HG02852 (cell line): ENCODE measurements around the gene PLA2G3.
"Not testable (repeated sequence)": the region's sequence is repeated elsewhere in the genome, so short reads cannot be mapped to it uniquely, and the experiment has no call there.

Experiments used
- ATAC-seq: cut with Tn5 transposase; IDR thresholded peaks from one replicate; pipeline ENCODE4 v1.9.1; 2021; ENCODE audit warnings: mild to moderate bottlenecking, moderate library complexity; ENCODE audit not compliant: unreplicated experiment

PLA2G3 gene

DNA sequence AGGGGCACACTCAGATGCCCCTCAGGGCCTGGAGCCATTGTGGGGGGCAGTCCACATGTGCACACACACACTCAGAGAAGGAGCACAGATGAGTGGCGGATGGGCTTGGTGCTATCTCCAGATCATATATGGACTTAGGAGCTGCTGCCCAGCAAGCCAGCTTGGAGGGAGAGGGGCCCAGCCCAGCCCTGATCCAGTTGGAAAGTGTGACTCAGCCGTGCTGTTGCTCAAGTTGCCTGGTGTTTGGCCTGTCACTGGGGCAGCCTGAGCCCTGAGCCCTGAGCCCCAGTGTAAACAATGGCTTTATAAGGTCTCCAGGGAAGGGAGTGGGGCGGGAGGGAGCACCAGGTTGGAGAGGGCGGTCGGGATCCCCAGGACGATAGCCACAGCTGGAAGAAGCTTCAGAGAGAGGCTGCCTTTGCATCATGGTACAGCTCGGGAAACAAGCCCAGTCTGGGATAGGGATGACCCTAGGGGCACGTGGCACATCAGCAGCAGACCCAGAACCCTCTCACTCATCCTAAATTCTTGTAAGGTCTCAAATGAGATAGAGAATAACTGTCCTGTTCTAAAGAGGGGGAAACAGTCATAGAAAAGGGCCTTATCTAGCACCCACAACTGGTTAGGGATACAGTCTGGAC lies 37.7 kb downstream of the PLA2G3 start:
- no peak for ATAC-seq

DNA sequence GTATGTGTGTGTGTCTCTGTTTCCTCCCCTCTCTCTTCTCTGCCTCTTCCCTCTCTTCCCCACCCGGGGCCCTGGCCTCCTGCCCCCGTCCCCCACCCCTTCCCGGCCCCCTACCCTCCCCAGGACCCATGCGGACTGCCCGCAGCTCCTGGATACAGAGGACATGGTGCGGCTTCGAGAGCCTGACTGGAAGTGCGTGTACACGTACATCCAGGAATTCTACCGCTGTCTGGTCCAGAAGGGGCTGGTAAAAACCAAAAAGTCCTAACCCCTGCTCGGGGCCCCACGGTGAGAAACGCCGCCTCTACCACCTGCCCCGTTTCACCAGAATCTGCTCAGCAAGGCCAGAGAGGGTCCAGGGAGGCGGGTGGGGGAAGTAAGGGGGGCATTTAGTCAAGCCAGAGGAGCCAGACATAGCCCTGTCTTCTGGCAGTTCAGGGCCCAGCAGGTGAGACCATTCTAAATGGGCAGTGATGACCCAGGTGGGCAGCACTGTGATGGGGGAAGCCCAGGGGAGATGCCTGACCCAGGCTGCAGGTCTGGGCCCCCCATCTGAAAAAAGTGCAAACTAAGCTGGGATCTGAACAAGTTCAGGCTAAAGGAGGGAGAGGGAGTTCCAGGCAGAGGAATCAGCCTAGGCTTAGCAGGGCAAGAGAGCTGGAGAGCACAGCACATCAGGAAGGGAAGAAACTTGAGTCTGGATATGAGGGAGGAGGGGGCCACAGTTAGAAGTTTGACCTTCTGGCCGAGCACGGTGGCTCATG lies 39.4 kb downstream of the PLA2G3 start:
- no peak for ATAC-seq

DNA sequence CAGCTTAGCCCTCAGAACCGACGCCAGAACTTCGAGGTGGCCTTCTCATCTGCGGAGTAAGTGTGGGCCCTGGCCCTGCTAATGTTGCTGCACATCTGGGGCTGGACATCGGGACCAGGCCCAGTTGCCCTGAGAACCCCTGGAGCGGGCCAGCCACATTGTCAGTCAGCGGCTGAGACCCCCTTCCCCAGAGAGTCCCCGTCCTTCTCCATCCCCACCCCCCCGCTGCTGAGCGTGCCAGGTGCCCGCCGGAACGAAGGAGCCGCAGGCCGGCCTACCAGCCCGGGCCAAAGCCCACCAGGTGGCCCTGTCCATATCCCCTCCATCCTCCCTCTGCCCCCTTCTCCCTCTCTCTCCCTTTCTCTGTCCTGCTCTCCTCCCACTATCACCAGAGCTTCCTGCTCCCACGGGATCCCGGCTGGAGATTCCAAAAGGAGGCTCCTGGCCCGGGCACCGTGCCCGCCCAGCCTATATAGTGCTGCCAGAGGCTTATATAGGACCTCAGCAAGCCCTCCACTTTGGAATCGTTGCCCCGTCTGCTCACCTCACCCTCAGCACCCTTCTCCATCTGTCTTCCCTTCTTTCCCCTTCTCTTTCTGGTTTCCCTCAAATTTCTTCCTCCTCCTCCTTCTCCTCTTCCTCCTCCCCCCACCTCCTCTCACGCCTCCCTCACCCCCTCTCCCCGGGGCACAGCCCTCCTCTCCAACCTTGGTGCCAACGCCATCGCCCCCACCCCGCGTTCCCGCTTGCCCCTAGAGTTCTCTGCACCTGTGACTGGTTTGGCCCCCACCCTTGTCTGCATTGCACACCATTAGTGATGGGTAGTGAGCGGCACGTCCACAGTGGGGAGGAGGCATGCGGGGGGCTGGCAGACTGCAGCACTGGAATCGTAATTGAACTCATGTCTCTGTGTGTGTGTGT lies 40.2 kb downstream of the PLA2G3 start:
- ATAC-seq: no peak

DNA sequence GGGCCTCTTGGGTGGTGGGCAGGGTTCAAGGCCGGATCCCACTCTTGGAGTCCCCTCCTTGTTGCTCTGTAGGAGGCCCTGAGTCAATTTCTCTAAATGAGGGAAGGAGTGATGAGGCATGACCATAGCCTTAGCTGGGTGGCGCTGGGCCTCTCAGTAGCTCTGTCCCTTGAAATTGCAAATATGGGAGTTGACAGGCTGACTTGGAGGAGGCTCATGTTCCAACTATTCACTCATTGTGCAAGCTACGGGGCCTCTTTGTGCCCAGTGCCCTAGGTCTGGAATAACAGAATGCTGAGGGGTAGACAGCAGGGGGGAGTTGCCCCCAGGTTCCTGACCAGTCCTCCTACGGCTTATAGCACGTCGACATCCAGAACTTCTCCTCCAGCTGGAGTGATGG lies 40.9 kb downstream of the PLA2G3 start:
- ATAC-seq: no peak

DNA sequence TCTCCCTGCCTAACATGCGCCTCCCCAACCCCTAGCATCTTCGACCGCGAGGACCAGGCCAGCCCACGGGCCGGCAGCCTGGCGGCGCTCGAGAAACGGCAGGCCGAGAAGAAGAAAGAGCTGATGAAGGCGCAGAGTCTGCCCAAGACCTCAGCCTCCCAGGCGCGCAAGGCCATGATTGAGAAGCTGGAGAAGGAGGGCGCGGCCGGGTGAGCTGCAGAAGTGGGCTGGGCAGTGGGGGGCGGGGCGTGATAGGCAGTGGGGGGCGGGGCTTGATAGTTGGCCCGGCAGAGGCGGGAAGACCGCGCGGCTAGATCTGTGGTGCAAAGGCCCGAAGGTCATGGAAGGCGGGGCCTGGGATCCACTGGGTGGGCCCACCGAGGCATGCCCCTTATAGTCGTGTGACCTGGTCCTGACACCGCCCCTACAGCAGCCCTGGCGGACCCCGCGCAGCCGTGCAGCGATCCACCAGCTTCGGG lies 41.6 kb downstream of the PLA2G3 start:
- ATAC-seq: no peak

DNA sequence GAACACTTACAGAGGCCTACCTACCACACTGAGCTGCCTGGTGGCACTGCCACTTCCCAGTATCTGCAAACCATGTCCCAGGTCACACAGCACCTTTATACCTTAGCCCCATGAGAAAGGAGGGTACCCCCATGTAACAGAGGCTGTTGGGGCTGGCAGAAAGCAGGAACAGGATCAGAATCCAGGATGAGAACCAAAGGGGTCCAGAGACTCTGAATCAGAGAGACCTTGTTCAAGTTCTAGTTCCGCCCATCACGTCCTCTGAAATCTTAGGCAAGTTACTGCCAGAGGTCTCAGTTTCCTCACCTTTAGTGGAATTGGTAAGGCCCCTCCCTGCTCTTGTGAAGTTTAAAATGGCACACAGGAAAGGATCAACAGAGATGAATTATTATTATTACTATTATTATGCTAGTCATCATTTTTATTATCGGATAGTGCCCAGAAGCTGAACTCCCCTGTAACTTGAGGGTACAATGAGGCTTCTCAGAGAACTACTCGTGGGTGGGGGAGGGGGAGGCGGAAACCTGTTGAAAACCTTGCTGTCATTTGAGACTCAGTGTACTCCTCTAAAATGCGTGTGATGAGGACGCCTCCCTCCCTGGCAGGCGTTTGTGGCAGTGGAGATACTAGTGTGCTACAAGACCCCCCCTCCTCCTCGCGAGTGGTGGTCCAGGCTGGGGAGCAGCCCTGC lies 42.2 kb downstream of the PLA2G3 start:
- ATAC-seq: no peak

DNA sequence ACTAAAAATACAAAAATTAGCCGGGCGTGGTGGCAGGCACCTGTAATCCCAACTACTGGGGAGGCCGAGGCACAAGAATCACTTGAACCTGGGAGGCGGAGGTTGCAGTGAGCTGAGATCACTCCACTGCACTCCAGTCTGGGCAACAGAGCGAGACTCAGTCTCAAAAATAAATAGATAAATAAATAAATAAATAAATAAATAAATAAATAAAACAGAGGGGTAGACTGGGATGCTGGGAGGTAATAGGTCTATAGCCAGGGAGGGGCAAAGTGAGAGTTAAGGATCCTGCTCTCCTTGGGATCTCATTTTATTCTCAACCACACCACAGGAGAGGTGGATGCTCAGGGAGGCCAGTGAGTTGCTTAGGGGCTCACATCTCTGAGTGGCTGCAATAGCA lies 42.8 kb downstream of the PLA2G3 start:
- ATAC-seq: not testable (repeated sequence)

DNA sequence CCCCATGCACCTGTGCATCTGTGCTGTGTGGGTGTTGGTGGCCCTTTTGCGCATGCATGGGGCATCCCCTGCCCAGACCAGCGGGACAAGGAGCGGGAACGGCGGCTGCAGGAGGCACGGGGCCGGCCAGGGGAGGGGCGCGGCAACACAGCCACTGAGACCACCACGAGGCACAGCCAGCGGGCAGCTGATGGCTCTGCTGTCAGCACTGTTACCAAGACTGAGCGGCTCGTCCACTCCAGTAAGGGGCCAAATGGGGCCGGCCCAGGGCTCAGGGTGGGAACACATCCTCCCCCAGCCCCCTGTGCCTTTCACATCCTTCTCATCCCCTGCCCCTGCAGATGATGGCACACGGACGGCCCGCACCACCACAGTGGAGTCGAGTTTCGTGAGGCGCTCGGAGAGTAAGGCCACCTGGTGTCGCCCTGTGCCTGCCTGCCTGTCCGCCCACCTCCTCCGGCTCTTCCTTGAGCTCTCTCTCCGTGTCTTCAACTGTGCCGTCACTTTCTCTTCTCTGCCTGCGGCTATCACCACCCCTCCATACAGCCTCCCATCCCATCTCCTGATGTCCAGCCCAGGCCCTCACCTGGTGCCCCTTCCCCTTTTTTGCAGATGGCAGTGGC lies 43.5 kb downstream of the PLA2G3 start:
- ATAC-seq: no peak

DNA sequence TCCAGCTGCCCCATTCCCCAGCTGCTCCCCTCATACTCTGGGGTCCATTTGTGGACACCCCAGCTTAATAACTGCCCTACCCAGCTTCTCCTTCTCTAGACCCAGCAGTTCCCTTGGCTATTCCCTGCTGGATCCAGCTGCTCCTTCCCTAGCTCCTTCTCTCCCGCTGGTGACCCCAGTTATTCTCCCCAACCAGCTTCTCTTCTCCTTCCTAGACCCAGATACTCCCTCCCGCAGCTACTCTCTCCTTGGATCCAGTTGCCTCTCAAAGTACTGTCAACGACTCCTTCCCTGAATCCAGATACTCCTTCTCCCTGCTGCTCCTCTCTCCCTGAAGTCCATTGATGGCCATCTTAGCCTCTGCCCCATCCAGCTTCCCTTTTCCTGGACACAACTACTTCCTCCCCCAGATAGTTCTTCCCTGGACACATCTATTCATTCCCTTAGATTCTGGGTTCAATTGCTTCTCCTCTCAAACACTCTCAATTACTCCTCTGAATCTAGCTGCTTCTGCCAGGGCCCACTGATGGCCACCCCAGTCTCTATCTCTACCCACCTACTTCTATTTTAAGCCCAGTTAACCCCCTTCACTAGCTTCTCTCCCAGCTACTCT lies 44.6 kb downstream of the PLA2G3 start:
- no peak for ATAC-seq

DNA sequence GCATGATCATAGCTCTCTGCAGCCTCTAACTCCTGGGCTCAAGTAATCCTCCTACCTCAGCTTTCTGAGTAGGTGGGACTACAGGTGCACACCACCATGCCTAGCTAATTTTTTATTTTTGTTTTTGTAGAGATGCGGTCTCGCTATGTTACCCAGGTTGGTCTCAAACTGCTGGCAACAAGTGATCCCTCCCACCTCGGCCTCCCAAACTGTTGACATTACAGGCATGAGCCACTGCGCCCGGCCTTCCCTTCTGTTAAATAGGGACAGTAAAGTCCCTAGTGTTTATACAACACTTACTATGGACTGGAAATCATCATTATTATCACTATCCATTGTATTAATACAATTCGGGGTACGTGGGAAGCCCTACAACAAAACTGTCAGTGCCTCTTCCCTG lies 45.6 kb downstream of the PLA2G3 start:
- no peak for ATAC-seq

DNA sequence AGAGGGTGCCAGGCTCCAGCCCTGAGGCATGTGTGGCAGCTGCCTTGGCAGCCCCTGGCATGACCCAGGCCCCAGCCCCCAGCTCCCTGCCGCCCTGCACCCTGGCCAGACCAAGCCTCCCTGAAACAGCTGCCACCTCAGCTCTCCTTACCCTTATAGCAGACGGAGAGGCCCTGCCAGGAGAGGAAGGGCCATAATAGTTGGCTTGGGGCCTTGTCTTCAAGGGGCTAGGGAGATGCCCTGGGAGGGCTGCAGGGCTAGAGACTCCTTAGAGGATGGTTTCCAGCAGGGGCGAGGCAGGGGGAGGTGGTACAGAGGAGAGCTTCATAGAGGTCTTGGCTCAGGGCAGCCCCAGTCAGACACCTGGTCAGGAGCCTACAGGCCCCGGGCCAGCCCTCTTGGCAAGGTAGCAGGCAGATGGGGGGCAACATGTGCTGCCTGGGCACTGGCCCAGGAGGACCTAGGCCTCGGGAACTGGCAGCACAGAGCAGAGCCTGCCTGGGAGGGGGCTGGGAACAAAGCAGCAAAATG lies 46.2 kb downstream of the PLA2G3 start:
- no peak for ATAC-seq

DNA sequence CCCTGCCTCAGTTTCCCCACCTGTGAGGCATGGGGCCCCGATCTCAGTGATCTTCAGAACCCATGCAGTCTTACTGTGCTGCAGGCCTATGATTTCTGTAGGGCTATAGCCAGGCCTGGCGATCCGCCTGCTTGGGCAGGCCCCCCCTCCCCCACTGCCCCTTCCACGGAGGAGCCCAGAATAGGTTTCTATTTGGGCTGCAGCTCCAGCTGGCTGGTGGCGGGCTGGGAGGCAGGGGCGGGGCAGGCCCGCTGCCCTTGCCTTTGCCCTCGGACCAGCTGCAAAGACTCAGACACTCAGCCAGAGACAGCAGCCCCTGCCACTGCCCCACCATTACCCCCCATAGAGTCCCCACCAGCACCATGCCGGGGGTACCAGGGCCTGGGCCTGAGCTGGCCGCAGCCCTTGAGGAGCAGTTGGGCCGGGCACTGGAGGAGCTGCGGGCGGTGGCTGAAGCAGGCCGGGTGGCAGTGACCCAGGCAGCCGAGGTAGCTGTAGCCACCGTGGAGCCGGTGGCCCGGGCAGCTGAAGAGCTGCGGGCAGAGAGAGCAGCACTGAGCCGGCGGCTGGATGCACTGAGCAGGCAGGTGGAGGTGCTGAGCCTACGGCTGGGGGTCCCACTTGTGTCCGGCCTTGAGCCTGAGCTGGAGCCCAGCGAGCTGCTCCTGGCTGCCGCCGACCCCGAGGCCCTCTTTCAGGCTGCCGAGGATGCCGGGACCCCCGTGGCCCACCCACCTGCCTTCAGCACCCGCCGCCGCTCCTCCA lies 47.0 kb downstream of the PLA2G3 start:
- no peak for ATAC-seq

DNA sequence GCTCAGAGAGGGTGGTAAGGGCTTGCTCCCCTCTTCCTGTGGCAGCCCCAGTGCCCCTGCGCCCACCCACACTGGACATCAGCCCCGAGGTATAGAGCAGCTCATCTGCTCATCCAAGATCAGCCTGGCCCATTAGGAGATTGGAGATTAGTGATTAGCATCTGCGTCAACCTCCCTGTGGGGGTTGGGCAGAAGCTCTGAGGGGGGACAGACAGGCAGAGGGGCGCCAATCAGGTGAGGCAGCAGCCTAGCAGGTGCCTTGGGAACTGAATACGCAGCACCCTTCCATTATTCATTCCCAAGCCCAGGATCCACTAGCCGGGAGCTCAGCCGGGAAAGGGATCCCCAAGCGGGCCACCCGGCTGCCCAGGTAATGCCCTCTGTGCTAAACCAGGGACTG lies 48.1 kb downstream of the PLA2G3 start:
- ATAC-seq: no peak

DNA sequence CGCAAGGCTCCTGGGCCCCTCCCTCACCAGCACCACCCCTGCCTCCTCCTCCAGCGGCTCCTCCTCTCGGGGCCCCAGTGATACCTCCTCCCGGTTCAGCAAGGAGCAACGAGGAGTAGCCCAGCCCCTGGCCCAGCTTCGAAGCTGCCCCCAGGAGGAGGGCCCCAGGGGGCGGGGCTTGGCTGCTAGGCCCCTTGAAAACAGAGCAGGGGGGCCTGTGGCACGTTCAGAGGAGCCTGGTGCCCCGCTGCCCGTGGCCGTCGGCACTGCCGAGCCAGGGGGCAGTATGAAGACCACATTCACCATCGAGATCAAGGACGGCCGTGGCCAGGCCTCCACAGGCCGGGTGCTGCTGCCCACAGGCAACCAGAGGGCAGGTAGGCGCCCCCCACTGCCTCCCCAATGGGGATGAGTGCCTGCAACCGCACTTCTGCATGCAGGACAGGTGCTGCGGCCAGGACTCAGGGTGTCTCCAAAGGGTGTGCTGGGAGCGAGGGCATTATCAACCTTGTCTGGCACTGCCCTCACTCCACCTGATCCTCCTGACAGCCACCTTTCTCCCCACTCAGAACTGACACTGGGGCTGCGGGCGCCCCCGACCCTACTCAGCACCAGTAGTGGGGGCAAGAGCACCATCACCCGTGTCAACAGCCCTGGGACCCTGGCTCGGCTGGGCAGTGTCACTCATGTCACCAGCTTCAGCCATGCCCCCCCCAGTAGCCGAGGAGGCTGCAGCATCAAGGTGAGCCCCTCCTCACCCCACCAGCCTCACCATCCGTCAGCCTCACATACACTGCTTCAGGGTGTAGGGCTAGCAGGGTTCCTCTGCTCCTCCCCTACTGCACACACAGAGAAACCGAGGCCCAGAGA lies 49.0 kb downstream of the PLA2G3 start:
- no peak for ATAC-seq

DNA sequence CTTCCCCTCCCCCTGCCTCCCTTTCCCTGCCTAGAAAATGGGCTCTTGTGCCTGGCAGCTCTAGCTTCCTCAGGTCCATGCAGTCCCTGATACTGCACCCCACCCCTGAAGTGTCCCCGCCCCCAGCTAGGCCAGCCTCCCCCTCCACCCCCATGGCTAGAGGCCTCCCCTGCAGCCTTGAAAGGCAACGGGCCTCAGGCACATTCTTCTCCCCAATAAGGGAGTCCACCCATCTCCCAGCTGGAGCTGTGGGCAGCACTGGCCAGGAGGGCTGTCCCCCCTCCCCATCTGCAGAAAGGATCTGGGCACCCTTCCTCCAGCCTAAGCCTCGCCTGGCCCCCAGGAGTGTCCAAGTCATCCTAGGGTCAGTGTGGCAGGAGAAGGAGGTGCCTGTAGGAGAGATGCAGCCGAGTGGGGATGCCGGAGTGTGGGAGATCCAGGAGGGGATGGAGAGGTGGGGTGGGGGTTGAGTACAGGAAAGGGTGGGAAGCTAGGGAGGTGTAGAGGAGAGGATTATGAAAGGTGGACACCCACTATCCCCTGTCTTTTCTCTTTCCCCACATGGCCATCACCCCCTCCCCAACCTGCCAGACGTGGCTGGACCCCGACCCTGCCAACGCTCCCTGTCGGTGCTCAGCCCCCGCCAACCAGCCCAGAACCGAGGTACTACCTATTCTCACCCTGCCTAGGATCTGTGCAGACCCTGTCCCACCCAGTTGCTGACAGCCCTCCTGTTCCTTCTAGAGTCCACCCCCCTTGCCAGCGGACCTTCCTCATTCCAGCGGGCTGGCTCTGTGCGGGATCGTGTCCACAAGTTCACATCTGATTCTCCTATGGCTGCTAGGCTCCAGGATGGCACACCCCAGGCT lies 49.9 kb downstream of the PLA2G3 start:
- no peak for ATAC-seq

DNA sequence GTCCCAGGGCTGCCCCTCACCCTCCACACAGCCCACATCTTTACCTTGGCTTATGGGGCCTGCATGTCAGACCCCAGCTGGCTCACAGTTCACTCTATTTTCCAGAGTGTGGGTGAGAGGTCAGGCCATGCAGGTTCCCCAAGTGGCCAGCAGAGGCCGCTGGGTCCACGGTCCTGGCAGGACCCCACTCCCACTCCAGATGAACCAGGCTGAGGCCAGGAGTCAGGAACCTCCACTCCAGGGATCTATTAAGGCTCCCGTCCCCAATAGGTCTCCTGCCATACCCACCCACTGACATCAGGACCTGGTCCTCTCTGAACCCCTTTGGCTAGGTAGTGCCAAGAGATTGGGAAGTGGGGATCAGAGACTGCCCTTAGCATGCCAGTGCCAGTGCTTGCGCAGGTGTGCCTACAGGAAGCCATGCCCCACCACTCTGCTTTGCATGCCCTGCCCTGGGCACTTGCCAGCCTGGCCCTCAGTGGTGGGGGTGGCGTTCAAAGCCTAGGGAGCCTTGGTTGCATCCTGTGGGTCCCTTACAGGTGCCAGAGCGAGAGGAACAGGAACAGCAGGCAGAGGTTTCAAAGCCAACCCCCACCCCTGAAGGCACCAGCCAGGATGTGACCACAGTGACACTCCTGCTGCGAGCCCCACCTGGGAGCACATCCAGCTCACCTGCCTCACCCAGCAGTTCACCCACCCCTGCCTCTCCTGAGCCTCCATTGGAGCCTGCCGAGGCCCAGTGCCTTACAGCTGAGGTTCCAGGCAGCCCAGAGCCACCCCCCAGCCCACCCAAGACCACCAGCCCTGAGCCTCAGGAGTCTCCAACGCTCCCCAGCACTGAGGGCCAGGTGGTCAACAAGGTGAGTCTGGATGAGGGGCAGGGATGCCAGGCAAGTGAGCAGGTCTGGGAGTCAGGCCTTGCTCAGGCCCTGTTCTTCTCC lies 50.9 kb downstream of the PLA2G3 start:
- no peak for ATAC-seq
